ENCODE measurements around the gene TFDP1. TPM values are rescaled to one million over a fixed set of nuclear protein-coding genes. Genes with fewer than 3 reads are reported as not detected.
A peak's percentile ranks its signal among the peaks of the same experiment; 100 is the strongest.

The TFDP1 gene
- total and polyA plus RNA-seq, 8 donors, result 27.3 to 207 (median 56.3) TPM

DNA sequence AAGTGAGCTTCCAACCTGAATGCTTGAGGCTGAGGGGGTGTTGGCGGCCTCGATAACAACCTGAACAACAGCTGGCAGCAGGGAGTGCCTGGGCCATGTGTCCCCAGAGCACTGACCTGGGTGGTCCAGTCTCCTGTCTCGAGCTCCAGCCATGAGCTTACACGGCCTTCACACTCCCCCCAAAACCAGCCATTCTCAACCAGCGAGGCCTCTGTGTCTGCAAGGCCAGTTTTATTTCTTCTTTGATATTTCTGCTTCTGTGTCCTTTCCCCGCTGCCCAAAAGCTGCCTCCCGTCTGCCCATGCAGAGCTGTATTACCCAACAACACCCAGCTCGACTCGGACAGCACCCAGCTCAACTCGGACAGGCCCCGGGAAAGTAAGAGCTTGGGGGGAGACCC is 32.5 kb upstream of the TFDP1 start:
- intact Hi-C loops (cut with DNase I; ENCODE audit: low total_unique reads), result no loop called here
- Histone ChIP-seq H3K36me3 (peaks cover 16 to 82% (median 63%) of the 10 kb centered on the region in 4 donors), H3K4me1 (peaks cover 0 to 20% (median 8%) of the 10 kb centered on the region in 4 donors), H3K9me3 (no peaks in the 10 kb centered on the region), H3K27ac (no peak overlapping the region), H3K27me3 (no peaks in the 10 kb centered on the region), H3K4me3 (no peak overlapping the region)
- peak in 1 of 2 donors; percentile 17 for DNase-seq
- TF ChIP-seq EP300 (IDR thresholded peaks at IDR 0.05) (no peak), POLR2A (IDR thresholded peaks at IDR 0.05) (no peak), POLR2AphosphoS5 (IDR thresholded peaks at IDR 0.05) (no peak)
- TF ChIP-seq, protein P1, sequence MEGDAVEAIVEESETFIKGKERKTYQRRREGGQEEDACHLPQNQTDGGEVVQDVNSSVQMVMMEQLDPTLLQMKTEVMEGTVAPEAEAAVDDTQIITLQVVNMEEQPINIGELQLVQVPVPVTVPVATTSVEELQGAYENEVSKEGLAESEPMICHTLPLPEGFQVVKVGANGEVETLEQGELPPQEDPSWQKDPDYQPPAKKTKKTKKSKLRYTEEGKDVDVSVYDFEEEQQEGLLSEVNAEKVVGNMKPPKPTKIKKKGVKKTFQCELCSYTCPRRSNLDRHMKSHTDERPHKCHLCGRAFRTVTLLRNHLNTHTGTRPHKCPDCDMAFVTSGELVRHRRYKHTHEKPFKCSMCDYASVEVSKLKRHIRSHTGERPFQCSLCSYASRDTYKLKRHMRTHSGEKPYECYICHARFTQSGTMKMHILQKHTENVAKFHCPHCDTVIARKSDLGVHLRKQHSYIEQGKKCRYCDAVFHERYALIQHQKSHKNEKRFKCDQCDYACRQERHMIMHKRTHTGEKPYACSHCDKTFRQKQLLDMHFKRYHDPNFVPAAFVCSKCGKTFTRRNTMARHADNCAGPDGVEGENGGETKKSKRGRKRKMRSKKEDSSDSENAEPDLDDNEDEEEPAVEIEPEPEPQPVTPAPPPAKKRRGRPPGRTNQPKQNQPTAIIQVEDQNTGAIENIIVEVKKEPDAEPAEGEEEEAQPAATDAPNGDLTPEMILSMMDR (IDR thresholded peaks at IDR 0.05), result no peak
- 93 to 98% (median 96%) methylated on average over 11 of the region's 11 CpGs for WGBS, 5 donors

DNA sequence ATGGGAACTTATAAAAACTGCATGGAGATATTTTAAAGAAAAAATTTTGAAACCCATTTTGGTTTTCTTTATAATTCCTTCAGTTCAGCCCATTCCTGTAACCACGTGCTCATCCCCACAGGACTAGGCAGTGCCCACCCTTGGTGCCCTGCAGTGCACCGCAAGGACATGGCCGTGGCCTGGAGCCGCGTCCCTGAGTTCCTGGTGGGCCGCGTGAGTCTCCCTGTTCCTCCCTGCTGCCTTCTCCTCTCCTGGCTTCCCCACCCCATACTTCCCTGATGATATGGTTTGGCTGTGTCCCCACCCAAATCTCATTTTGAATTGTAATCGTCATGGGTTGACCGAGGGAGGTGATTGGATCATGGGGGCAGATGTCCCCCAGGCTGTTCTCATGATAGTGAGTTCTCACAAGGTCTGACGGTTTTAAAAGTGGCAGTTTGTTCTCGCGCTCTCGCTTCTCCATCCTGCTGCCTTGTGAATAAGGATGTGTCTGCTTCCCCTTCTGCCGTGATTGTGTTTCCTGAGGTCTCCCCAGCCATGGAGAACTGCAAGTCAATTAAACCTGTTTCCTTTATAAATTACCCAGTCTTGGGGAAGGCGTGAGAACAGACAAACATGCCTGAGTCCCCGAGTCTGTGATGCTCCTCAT is 31.6 kb upstream of the TFDP1 start:
- no peaks in the 10 kb centered on the region for H3K9me3 ChIP-seq
- WGBS, 5 donors, result 75 to 82% (median 79%) methylated on average over 16 of the region's 16 CpGs
- peaks cover 0 to 13% (median 6%) of the 10 kb centered on the region in 4 donors for H3K4me1 ChIP-seq
- no peak overlapping the region for H3K27ac ChIP-seq
- DNase-seq, result peak in 1 of 2 donors; percentile 7
- TF ChIP-seq EP300 (IDR thresholded peaks at IDR 0.05) (no peak), POLR2A (IDR thresholded peaks at IDR 0.05) (no peak), POLR2AphosphoS5 (IDR thresholded peaks at IDR 0.05) (no peak)
- TF ChIP-seq, protein P1 (IDR thresholded peaks at IDR 0.05), result no peak
- H3K36me3 ChIP-seq, result peaks cover 16 to 73% (median 60%) of the 10 kb centered on the region in 4 donors
- no peaks in the 10 kb centered on the region for H3K27me3 ChIP-seq
- intact Hi-C loops (cut with DNase I; ENCODE audit: low total_unique reads), result no loop called here
- H3K4me3 ChIP-seq, result no peak overlapping the region

GRCh38 chr13:113553511-113554332 is 30.8 kb upstream of the TFDP1 start:
- TF ChIP-seq POLR2AphosphoS5 (IDR thresholded peaks at IDR 0.05) (no peak), EP300 (IDR thresholded peaks at IDR 0.05) (no peak), POLR2A (IDR thresholded peaks at IDR 0.05) (no peak)
- TF ChIP-seq, protein P1 (IDR thresholded peaks at IDR 0.05), result no peak
- no peaks in the 10 kb centered on the region for H3K27me3 ChIP-seq
- no peaks in the 10 kb centered on the region for H3K9me3 ChIP-seq
- WGBS, 5 donors, result 83 to 95% (median 88%) methylated on average over 16 of the region's 16 CpGs
- H3K27ac ChIP-seq, result no peak overlapping the region
- no peak overlapping the region for H3K4me3 ChIP-seq
- peak in 1 of 2 donors; percentile 22 for DNase-seq
- H3K4me1 ChIP-seq, result peaks cover 0 to 7% (median 4%) of the 10 kb centered on the region in 4 donors
- peaks cover 16 to 65% (median 53%) of the 10 kb centered on the region in 4 donors for H3K36me3 ChIP-seq
- intact Hi-C loops (cut with DNase I; ENCODE audit: low total_unique reads), result no loop called here

DNA sequence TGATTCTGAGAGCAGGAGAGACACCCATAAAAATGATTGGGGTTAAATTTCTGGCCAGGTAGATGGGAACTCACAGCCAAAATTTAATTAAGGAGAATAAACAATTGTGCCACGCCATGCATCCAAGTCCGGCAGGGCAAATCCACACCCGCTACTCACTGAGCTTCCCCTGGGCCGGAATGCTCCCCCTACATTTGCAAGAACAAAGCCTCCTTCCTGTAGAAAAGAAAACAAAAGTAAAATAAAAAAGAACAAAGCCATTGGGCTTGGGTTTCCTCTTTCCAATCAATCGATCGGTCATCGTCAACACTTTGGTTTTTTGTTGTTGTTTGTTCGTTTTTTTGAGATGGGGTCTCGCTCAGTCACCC is 30.2 kb upstream of the TFDP1 start:
- Histone ChIP-seq H3K4me3 (no peak overlapping the region), H3K4me1 (peaks cover 0 to 3% (median under 1%) of the 10 kb centered on the region in 4 donors), H3K27me3 (no peaks in the 10 kb centered on the region), H3K9me3 (no peaks in the 10 kb centered on the region), H3K27ac (no peak overlapping the region), H3K36me3 (peaks cover 12 to 59% (median 47%) of the 10 kb centered on the region in 4 donors)
- intact Hi-C loops (cut with DNase I; ENCODE audit: low total_unique reads), result no loop called here
- 76 to 89% (median 86%) methylated on average over 9 of the region's 9 CpGs for WGBS, 5 donors
- peak in 1 of 2 donors; percentile 8 for DNase-seq
- TF ChIP-seq, protein P1 (IDR thresholded peaks at IDR 0.05), result no peak
- TF ChIP-seq POLR2AphosphoS5 (IDR thresholded peaks at IDR 0.05) (no peak), POLR2A (IDR thresholded peaks at IDR 0.05) (no peak)
